IMR-90 (cell line): ENCODE results near the gene FAM219A. TPM values are rescaled to one million over a fixed set of nuclear protein-coding genes. Genes with fewer than 3 reads are reported as not detected.

Experiments used
- ATAC-seq: fragments of 200-7000 bp; cut with Tn5 transposase; 2 replicates; pipeline ENCODE4 v1.9.1; 2020; ENCODE audit warnings: low read depth, mild to moderate bottlenecking, moderate library complexity
- BruUV-seq: library from RNA; stranded (reverse); fragments of 400-500 nt; replicated peaks from 2 replicates; lab custom pipeline; 2021; lab: Mats Ljungman, UMichigan
- CTCF ChIA-PET: fragments of 300-600 bp; formaldehyde crosslinking; extraction: SDS; loops from one replicate; lab custom pipeline; 2021; ENCODE audit warnings: antibody characterized with exemption; lab: Yijun Ruan, JAX
- POLR2A ChIA-PET: fragments of 300-600 bp; sonication (Branson Sonifier 250); formaldehyde crosslinking; loops from one replicate; lab custom pipeline; 2022; ENCODE audit warnings: antibody characterized with exemption; ENCODE audit not compliant: unreplicated experiment; lab: Charles Lee
- DNase-seq: peaks from one replicate; pipeline ENCODE4 v3.0.0; 2013
- H2AFZ ChIP-seq: replicated peaks from 2 replicates; pipeline ENCODE3; 2013; ENCODE audit warnings: low read length, mild to moderate bottlenecking; ENCODE audit not compliant: poor library complexity
- H2AK5ac ChIP-seq: 2 replicates; pipeline ENCODE4 v1.6.1; 2013; ENCODE audit warnings: low read depth, low read length, inconsistent platforms
- H2AK9ac ChIP-seq: replicated peaks from 2 replicates; pipeline ENCODE3; 2013; ENCODE audit warnings: mild to moderate bottlenecking, low read depth, low read length, moderate library complexity; ENCODE audit not compliant: poor library complexity
- H2BK120ac ChIP-seq: 2 replicates; pipeline ENCODE4 v1.6.1; 2013; ENCODE audit warnings: low read depth, low read length, inconsistent platforms
- H2BK15ac ChIP-seq: 3 replicates; pipeline ENCODE4 v1.6.1; 2013; ENCODE audit warnings: low read depth, low read length, inconsistent platforms
- H2BK20ac ChIP-seq: 2 replicates; pipeline ENCODE4 v1.6.1; 2013; ENCODE audit warnings: low read depth, mild to moderate bottlenecking, inconsistent platforms, low read length, moderate library complexity
- H2BK5ac ChIP-seq: 2 replicates; pipeline ENCODE4 v1.6.1; 2013; ENCODE audit warnings: mild to moderate bottlenecking, low read depth, low read length, inconsistent platforms; ENCODE audit not compliant: poor library complexity, severe bottlenecking
- H3K14ac ChIP-seq: replicated peaks from 2 replicates; pipeline ENCODE4 v1.6.1; 2013; ENCODE audit warnings: low read depth, low read length, inconsistent platforms
- H3K18ac ChIP-seq: 2 replicates; pipeline ENCODE4 v1.6.1; 2013; ENCODE audit warnings: low read depth, low read length, control low read depth
- H3K23ac ChIP-seq: 2 replicates; pipeline ENCODE4 v1.6.1; 2013; ENCODE audit warnings: low read depth, low read length, inconsistent platforms
- H3K27ac ChIP-seq: 2 replicates; pipeline ENCODE4 v1.5.1; 2013; ENCODE audit warnings: mild to moderate bottlenecking, control low read depth, low read length; ENCODE audit not compliant: insufficient read depth
- H3K27me3 ChIP-seq: 2 replicates; pipeline ENCODE4 v1.6.1; 2013; ENCODE audit warnings: low read length; ENCODE audit not compliant: control insufficient read depth, insufficient read depth
- H3K36me3 ChIP-seq: 2 replicates; pipeline ENCODE4 v1.6.1; 2013; ENCODE audit warnings: low read length, mixed read lengths; ENCODE audit not compliant: control insufficient read depth, insufficient read depth
- H3K4ac ChIP-seq: 2 replicates; pipeline ENCODE4 v1.6.1; 2013; ENCODE audit warnings: low read depth, low read length, inconsistent platforms
- H3K4me1 ChIP-seq: 2 replicates; pipeline ENCODE4 v1.6.1; 2013; ENCODE audit warnings: low read length, mixed read lengths; ENCODE audit not compliant: control insufficient read depth, insufficient read depth
- H3K4me2 ChIP-seq: 2 replicates; pipeline ENCODE4 v1.6.1; 2013; ENCODE audit warnings: low read depth, mild to moderate bottlenecking, control low read depth, low read length, moderate library complexity
- H3K4me3 ChIP-seq: 2 replicates; pipeline ENCODE4 v1.5.1; 2013; ENCODE audit warnings: low read depth, mild to moderate bottlenecking, control low read depth, low read length, moderate library complexity; ENCODE audit not compliant: insufficient read depth
- H3K56ac ChIP-seq: 2 replicates; pipeline ENCODE4 v1.6.1; 2013; ENCODE audit warnings: low read length, inconsistent platforms; ENCODE audit not compliant: insufficient read depth; ENCODE audit errors: extremely low read depth
- H3K79me1 ChIP-seq, 2 experiments: 2 replicates each; pipeline ENCODE4 v1.6.1; 2013; ENCODE audit warnings: low read length in 2 of 2, inconsistent platforms in 1 of 2, low read depth in 1 of 2
- H3K9ac ChIP-seq: 2 replicates; pipeline ENCODE4 v1.6.1; 2013; ENCODE audit warnings: low read depth, low read length, control low read depth
- H3K9me1 ChIP-seq: 2 replicates; pipeline ENCODE4 v1.6.1; 2013; ENCODE audit warnings: low read length, inconsistent platforms; ENCODE audit not compliant: insufficient read depth
- H3K9me3 ChIP-seq: 2 replicates; pipeline ENCODE4 v1.6.1; 2013; ENCODE audit warnings: low read length; ENCODE audit not compliant: control insufficient read depth, insufficient read depth
- H4K20me1 ChIP-seq: 2 replicates; pipeline ENCODE4 v1.6.1; 2013; ENCODE audit warnings: low read length, inconsistent platforms; ENCODE audit not compliant: insufficient read depth
- H4K5ac ChIP-seq: 2 replicates; pipeline ENCODE4 v1.6.1; 2013; ENCODE audit warnings: mild to moderate bottlenecking, low read depth, low read length, control low read depth
- H4K8ac ChIP-seq, 2 experiments: 2 replicates each; pipeline ENCODE4 v1.6.1; 2013; ENCODE audit warnings: low read depth in 2 of 2, low read length in 2 of 2, control low read depth in 1 of 2, inconsistent platforms in 1 of 2
- H4K91ac ChIP-seq: 2 replicates; pipeline ENCODE4 v1.6.1; 2013; ENCODE audit warnings: low read depth, low read length, inconsistent platforms; ENCODE audit not compliant: insufficient read depth
- BHLHE40 ChIP-seq: fragments of 150-350 bp; IDR thresholded peaks from 2 replicates; pipeline ENCODE4 v1.6.1; 2016; ENCODE audit warnings: mild to moderate bottlenecking, low read depth, low read length
- CEBPB ChIP-seq: IDR thresholded peaks from 2 replicates; pipeline ENCODE4 v1.6.1; 2012; ENCODE audit warnings: low read depth, low read length, improper control_type of control experiment
- CHD1 ChIP-seq: IDR thresholded peaks from 2 replicates; pipeline ENCODE4 v1.6.1; 2012; ENCODE audit warnings: low read depth, low read length, improper control_type of control experiment
- CTCF ChIP-seq: conservative IDR thresholded peaks from 2 replicates; pipeline ENCODE4 v1.5.1; 2012; ENCODE audit warnings: mild to moderate bottlenecking, low read depth, low read length, improper control_type of control experiment
- ELK1 ChIP-seq: fragments of 150-350 bp; IDR thresholded peaks from 2 replicates; pipeline ENCODE4 v1.6.1; 2016; ENCODE audit warnings: low read depth, mild to moderate bottlenecking, low read length, moderate library complexity, borderline replicate concordance
- FOS ChIP-seq: fragments of 150-350 bp; IDR thresholded peaks from 2 replicates; pipeline ENCODE4 v1.6.1; 2016; ENCODE audit warnings: low read depth, low read length
- MAFK ChIP-seq: IDR thresholded peaks from 2 replicates; pipeline ENCODE4 v1.6.1; 2012; ENCODE audit warnings: low read depth, low read length, improper control_type of control experiment
- MAZ ChIP-seq: IDR thresholded peaks from 2 replicates; pipeline ENCODE4 v1.6.1; 2012; ENCODE audit warnings: low read depth, mild to moderate bottlenecking, low read length, improper control_type of control experiment, moderate library complexity, borderline replicate concordance
- MXI1 ChIP-seq: IDR thresholded peaks from 2 replicates; pipeline ENCODE4 v1.6.1; 2012; ENCODE audit warnings: low read depth, mild to moderate bottlenecking, low read length, moderate library complexity, borderline replicate concordance
- NFE2L2 ChIP-seq: fragments of 150-350 bp; IDR thresholded peaks from 2 replicates; pipeline ENCODE4 v1.6.1; 2016; ENCODE audit warnings: low read depth, mild to moderate bottlenecking, low read length
- POLR2A ChIP-seq: IDR thresholded peaks from 2 replicates; pipeline ENCODE4 v1.6.1; 2012; ENCODE audit warnings: mild to moderate bottlenecking, low read depth, low read length
- RAD21 ChIP-seq: IDR thresholded peaks from 2 replicates; pipeline ENCODE4 v1.6.1; 2012; ENCODE audit warnings: low read length, improper control_type of control experiment
- RCOR1 ChIP-seq: IDR thresholded peaks from 2 replicates; pipeline ENCODE4 v1.6.1; 2012; ENCODE audit warnings: mild to moderate bottlenecking, low read length, improper control_type of control experiment; ENCODE audit not compliant: insufficient replicate concordance
- RFX5 ChIP-seq: IDR thresholded peaks from 2 replicates; pipeline ENCODE4 v1.8.0; 2012; ENCODE audit warnings: low read depth, mild to moderate bottlenecking, low read length, moderate library complexity
- SMC3 ChIP-seq: fragments of 150-350 bp; IDR thresholded peaks from 2 replicates; pipeline ENCODE4 v1.6.1; 2016; ENCODE audit warnings: low read depth, mild to moderate bottlenecking, antibody characterized with exemption, low read length, moderate library complexity
- USF2 ChIP-seq: fragments of 150-350 bp; IDR thresholded peaks from 2 replicates; pipeline ENCODE4 v1.6.1; 2017; ENCODE audit warnings: mild to moderate bottlenecking, antibody characterized with exemption, low read length, low read depth
- WGBS, 2 experiments: methylation state at CpG; one replicate each; pipeline versions ENCODE4 v1.1.5 to v1.1.7; 2013; ENCODE audit warnings: missing lambda C conversion rate in 2 of 2; ENCODE audit not compliant: insufficient read length in 1 of 2; ENCODE audit errors: extremely low coverage in 2 of 2; 5-methylcytosine and 5-hydroxymethylcytosine counted together
- dilution Hi-C: fragments of 300-500 bp; cut with HindIII; formaldehyde crosslinking; loops from one replicate; pipeline ENCODE4 v1.14.3; 2018; ENCODE audit warnings: low sequenced_read_pairs; ENCODE audit not compliant: unreplicated experiment
- in situ Hi-C: fragments of 300-500 bp; cut with MboI; formaldehyde crosslinking; loops from 3 replicates; pipeline ENCODE4 v1.14.3; 2019; ENCODE audit warnings: low sequenced_read_pairs, inconsistent platforms, mixed read lengths
- intact Hi-C: fragments of 100-400 bp; cut with micrococcal nuclease; formaldehyde crosslinking; loops from 2 replicates; pipeline ENCODE4 v1.10.0; 2022
- polyA plus RNA-seq, 3 experiments: library from polyadenylated mRNA; depleted of rRNA; stranded (reverse); fragments of >200 nt; gene quantifications; 2 replicates each; pipeline ENCODE4 v1.2.3, GENCODE V29; 2012; ENCODE audit warnings: low replicate concordance in 1 of 3
- total RNA-seq: library from RNA; depleted of rRNA; stranded (reverse); fragments of >200 nt; gene quantifications from 2 replicates; pipeline ENCODE4 v1.2.3, GENCODE V29; 2012

Gene FAM219A
- total and polyA plus RNA-seq, 2 of the 4 experiments (the other 2 are of a cell fraction), result 4.8 to 20.8 TPM

GRCh38 chr9:34430843-34431437 is 27.4 kb downstream of the FAM219A start:
- Histone ChIP-seq H2AK9ac (no peak overlapping the region), H4K8ac (no peak overlapping the region), H4K20me1 (peaks cover 60% of the 10 kb centered on the region), H2BK20ac (no peak overlapping the region), H3K23ac (no peak overlapping the region), H3K9me1 (peaks cover 15% of the 10 kb centered on the region; the same call in 1 of the 2 replicates), H2BK15ac (no peak overlapping the region), H2BK120ac (no peak overlapping the region), H4K5ac (no peak overlapping the region), H3K4me3 (no peak overlapping the region), H3K9me3 (no peaks in the 10 kb centered on the region), H3K27ac (no peak overlapping the region), H2AK5ac (no peak overlapping the region), H3K36me3 (no peaks in the 10 kb centered on the region), H2AFZ (no peak overlapping the region), H3K4me2 (no peak overlapping the region), H2BK5ac (no peak overlapping the region), H3K27me3 (no peaks in the 10 kb centered on the region), H3K14ac (no peak overlapping the region), H3K4me1 (peaks cover 4% of the 10 kb centered on the region), H3K18ac (no peak overlapping the region), H3K9ac (no peak overlapping the region), H3K4ac (no peak overlapping the region), H3K56ac (no peak overlapping the region), H3K79me1 (peaks cover 31 to 48% of the 10 kb centered on the region in 2 experiments), H4K91ac (no peak overlapping the region)
- ATAC-seq (peak; percentile 91), DNase-seq (peak; percentile 85)
- intact Hi-C loops (loop anchor here (1.0 kb wide), 2 partner anchors 18 to 63 kb away; no protein-coding TSS in a partner anchor), in situ Hi-C loops (loop anchor here (10.0 kb wide), 2 partner anchors 64 to 174 kb away; no protein-coding TSS in a partner anchor), dilution Hi-C loops (no loop called here)
- POLR2A ChIA-PET, result no interaction called here
- CTCF ChIA-PET, result interaction anchor here (0.8 to 0.9 kb wide), 2 partner anchors 27 to 71 kb away, joined by 3 to 5 read pairs; no protein-coding TSS in a partner anchor
- BruUV-seq, result no TSS peak
- TF ChIP-seq BHLHE40 (no peak), ELK1 (no peak), CTCF (no peak), RAD21 (no peak), CEBPB (no peak), SMC3 (no peak), RCOR1 (peak; percentile 73), MXI1 (peak; percentile 92), CHD1 (no peak), FOS (no peak), MAFK (no peak), POLR2A (no peak), NFE2L2 (no peak), RFX5 (peak; percentile 72), MAZ (no peak), USF2 (no peak)
- WGBS, 2 experiments, result no CpG with 5 or more reads among the region's 4 CpGs
